GM12878 (cell line): Measurements from ENCODE around the gene UNC13A. TPM values are rescaled to one million over a fixed set of nuclear protein-coding genes. Genes with fewer than 3 reads are reported as not detected.

ENCODE experiments used
- ATAC-seq: fragments of 200-7000 bp; cut with Tn5 transposase; 3 replicates; pipeline ENCODE4 v1.9.1; 2020; ENCODE audit warnings: mild to moderate bottlenecking, moderate library complexity
- BruUV-seq: library from RNA; stranded (reverse); fragments of 400-500 nt; replicated peaks from 2 replicates; lab custom pipeline; 2021; lab: Mats Ljungman, UMichigan
- CTCF ChIA-PET: fragments of 300-600 bp; sonication (Branson Sonifier 250); formaldehyde crosslinking; extraction: SDS; loops from one replicate; lab custom pipeline; 2021; ENCODE audit warnings: inconsistent platforms; lab: Yijun Ruan, JAX
- POLR2A ChIA-PET: fragments of 350-600 bp; formaldehyde crosslinking; extraction: SDS; loops from one replicate; lab custom pipeline; 2021; ENCODE audit warnings: inconsistent platforms; lab: Charles Lee
- RAD21 ChIA-PET: fragments of 300-600 bp; sonication (Branson Sonifier 250); formaldehyde crosslinking; loops from one replicate; lab custom pipeline; 2023; ENCODE audit warnings: antibody characterized with exemption; ENCODE audit not compliant: unreplicated experiment; lab: Charles Lee
- SMC1A ChIA-PET: fragments of 300-600 bp; sonication (Branson Sonifier 250); formaldehyde crosslinking; loops from one replicate; lab custom pipeline; 2023; ENCODE audit not compliant: unreplicated experiment, uncharacterized antibody; lab: Charles Lee
- DNase-seq: peaks from one replicate; pipeline ENCODE4 v3.0.0-alpha.2; 2011; ENCODE audit warnings: low read depth, low spot score
- FAIRE-seq: peaks from 3 replicates; lab custom pipeline; 2011; peaks lifted over from hg19 to GRCh38; lab: Jason Lieb, UNC
- H2AFZ ChIP-seq: 2 replicates; pipeline ENCODE4 v1.6.0; 2011; ENCODE audit warnings: low read depth, low read length, control low read depth; ENCODE audit not compliant: control insufficient read depth
- H3K27ac ChIP-seq: 2 replicates; pipeline ENCODE4 v1.5.1; 2011; ENCODE audit warnings: control low read depth; ENCODE audit not compliant: control insufficient read depth, insufficient read depth
- H3K27me3 ChIP-seq, 2 experiments: replicated peaks in 1 of 2; 2 replicates each; pipeline versions ENCODE4 v1.6.0 to v1.6.1; 2011; ENCODE audit warnings: low read length in 1 of 2; ENCODE audit not compliant: control insufficient read depth in 2 of 2, insufficient read depth in 2 of 2
- H3K36me3 ChIP-seq, 2 experiments: 2 replicates each; pipeline ENCODE4 v1.5.1; 2011; ENCODE audit warnings: low read length in 1 of 2; ENCODE audit not compliant: control insufficient read depth in 2 of 2, insufficient read depth in 2 of 2
- H3K4me1 ChIP-seq: 2 replicates; pipeline ENCODE4 v1.6.1; 2011; ENCODE audit warnings: mild to moderate bottlenecking, low read length, moderate library complexity, mixed read lengths; ENCODE audit not compliant: control insufficient read depth, insufficient read depth
- H3K4me2 ChIP-seq: 2 replicates; pipeline ENCODE4 v1.6.0; 2011; ENCODE audit warnings: control low read depth; ENCODE audit not compliant: control insufficient read depth, insufficient read depth
- H3K4me3 ChIP-seq: fragments of 200-600 bp; sonication (generic); 2 replicates; pipeline ENCODE4 v1.5.1; 2016
- H3K79me2 ChIP-seq: 2 replicates; pipeline ENCODE4 v1.6.0; 2011; ENCODE audit warnings: low read length; ENCODE audit not compliant: control insufficient read depth, insufficient read depth
- H3K9ac ChIP-seq: 2 replicates; pipeline ENCODE4 v1.8.0; 2011; ENCODE audit warnings: low read length, control low read depth, mixed read lengths; ENCODE audit not compliant: control insufficient read depth, insufficient read depth
- H3K9me3 ChIP-seq: replicated peaks from 3 replicates; pipeline ENCODE4 v1.5.1; 2011; ENCODE audit warnings: mild to moderate bottlenecking, low read length; ENCODE audit not compliant: control insufficient read depth, insufficient read depth
- H4K20me1 ChIP-seq: 2 replicates; pipeline ENCODE4 v1.6.0; 2011; ENCODE audit not compliant: control insufficient read depth, insufficient read depth
- DPF2 ChIP-seq: fragments of 450-650 bp; IDR thresholded peaks from 2 replicates; pipeline ENCODE4 v1.6.1; 2017; ENCODE audit warnings: mild to moderate bottlenecking
- NR2C1 ChIP-seq: fragments of 450-650 bp; IDR thresholded peaks from 2 replicates; pipeline ENCODE4 v1.6.1; 2017; ENCODE audit warnings: antibody characterized with exemption, mild to moderate bottlenecking, moderate library complexity
- PML ChIP-seq: IDR thresholded peaks from 2 replicates; pipeline ENCODE4 v1.6.1; 2012; ENCODE audit warnings: low read length, inconsistent platforms
- SIX5 ChIP-seq: IDR thresholded peaks from 2 replicates; pipeline ENCODE4 v1.6.1; 2011; ENCODE audit warnings: mild to moderate bottlenecking, low read depth, low read length, moderate library complexity; ENCODE audit not compliant: severe bottlenecking
- WGBS: methylation state at CpG from one replicate; pipeline ENCODE4 v1.1.6; 2016; ENCODE audit warnings: low lambda C conversion rate; ENCODE audit not compliant: insufficient replicate concordance, insufficient coverage; ENCODE audit errors: missing lambda C conversion rate; 5-methylcytosine and 5-hydroxymethylcytosine counted together
- in situ Hi-C: fragments of 300-500 bp; cut with MboI; formaldehyde crosslinking; loops from 9 replicates; pipeline ENCODE4 v1.14.3; 2018; ENCODE audit warnings: mixed read lengths
- intact Hi-C: fragments of 100-400 bp; cut with micrococcal nuclease; formaldehyde crosslinking; loops from one replicate; pipeline ENCODE4 v1.14.2; 2022; ENCODE audit not compliant: unreplicated experiment
- polyA plus RNA-seq, 11 experiments: library from polyadenylated mRNA; depleted of rRNA in 4 of 11; unstranded in 6 of 11; stranded (reverse) in 5 of 11; fragments of >200 nt; fragmentation: Nextera tagmentation in 4 of 11; fragmentation: Illumina TruSeq in 1 of 11; extraction: Ambion mirVana in 4 of 11; extraction: Trizol in 1 of 11; gene quantifications; 1 replicate in 1 of 11; 2 replicates in 10 of 11; pipeline versions ENCODE4 v1.2.1 to v1.2.3, GENCODE V29; 2011 to 2016; ENCODE audit warnings: inconsistent platforms in 2 of 11, missing spikeins in 2 of 11, low read depth in 1 of 11
- total RNA-seq, 4 experiments: library from RNA; depleted of rRNA in 3 of 4; stranded (reverse); fragments of >200 nt in 3 of 4; fragmentation: Illumina TruSeq in 1 of 4; extraction: Trizol in 1 of 4; gene quantifications; 2 replicates each; pipeline versions ENCODE4 v1.2.1 to v1.2.3, GENCODE V29; 2013 to 2021
- TF ChIP-seq, protein P1 (sequence below): IDR thresholded peaks from 2 replicates; pipeline ENCODE4 v1.6.1; 2011; ENCODE audit warnings: mild to moderate bottlenecking, low read depth, low read length, moderate library complexity; ENCODE audit not compliant: insufficient replicate concordance

Gene UNC13A
- total and polyA plus RNA-seq, 10 of the 15 experiments (the other 5 are each of a cell fraction or from before 2014, with no cell fraction given): under 0.01 to 0.23 (median 0.13) TPM; not detected in 1

DNA sequence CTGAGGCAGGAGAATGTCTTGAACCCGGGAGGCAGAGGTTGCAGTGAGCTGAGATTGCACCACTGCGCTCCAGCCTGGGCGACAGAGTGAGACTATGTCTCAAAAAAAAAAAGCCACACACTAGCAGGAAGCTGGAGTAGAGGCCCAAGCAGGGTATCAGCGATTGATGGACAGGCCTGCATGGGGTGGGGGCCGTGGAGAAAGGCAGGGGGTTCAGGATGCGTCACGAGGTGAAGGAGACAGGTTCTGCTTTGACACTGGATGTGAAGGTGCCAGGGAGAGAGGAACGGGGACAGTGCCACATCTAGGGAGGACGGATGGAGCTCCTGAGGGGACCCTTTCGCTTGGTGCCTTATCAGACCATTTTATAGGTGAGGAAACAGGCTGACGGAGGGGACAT is 125.6 kb downstream of the UNC13A start (continued):
- TF ChIP-seq NR2C1 (no peak), PML (no peak), DPF2 (no peak)

DNA sequence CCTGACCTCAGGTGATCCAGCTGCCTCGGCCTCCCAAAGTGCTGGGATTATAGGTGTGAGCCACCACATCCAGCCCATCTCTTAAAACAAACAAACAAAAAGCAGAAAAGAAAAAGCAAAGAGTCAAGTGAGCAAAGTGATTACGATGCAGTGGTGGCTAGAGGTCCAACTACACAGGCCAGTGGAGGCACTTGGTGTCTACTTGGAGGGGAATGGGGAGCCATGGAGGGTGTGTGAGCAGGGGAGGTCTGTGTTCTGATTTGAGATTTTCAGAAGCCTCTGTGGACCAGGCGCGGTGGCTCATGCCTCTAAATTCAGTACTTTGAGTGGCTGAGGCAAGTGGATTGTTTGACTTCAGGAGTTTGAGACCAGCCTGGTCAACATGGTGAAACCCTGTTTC is 126.1 kb downstream of the UNC13A start:
- no peak for FAIRE-seq
- Histone ChIP-seq H3K4me1 (no peaks in the 10 kb centered on the region), H3K9ac (no peak overlapping the region), H3K4me3 (no peak overlapping the region), H3K27me3 (no peaks in the 10 kb centered on the region)
- POLR2A ChIA-PET: interaction anchor here (0.6 to 0.8 kb wide), 2 partner anchors 10 to 52 kb away, joined by 3 to 5 read pairs; no protein-coding TSS in a partner anchor
- intact Hi-C loops: no loop called here
- in situ Hi-C loops: no loop called here
- TF ChIP-seq, protein P1, sequence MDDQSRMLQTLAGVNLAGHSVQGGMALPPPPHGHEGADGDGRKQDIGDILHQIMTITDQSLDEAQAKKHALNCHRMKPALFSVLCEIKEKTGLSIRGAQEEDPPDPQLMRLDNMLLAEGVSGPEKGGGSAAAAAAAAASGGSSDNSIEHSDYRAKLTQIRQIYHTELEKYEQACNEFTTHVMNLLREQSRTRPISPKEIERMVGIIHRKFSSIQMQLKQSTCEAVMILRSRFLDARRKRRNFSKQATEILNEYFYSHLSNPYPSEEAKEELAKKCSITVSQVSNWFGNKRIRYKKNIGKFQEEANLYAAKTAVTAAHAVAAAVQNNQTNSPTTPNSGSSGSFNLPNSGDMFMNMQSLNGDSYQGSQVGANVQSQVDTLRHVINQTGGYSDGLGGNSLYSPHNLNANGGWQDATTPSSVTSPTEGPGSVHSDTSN: no peak
- TF ChIP-seq SIX5: no peak
- TF ChIP-seq, all 136 proteins: peak for 0
- Histone ChIP-seq H3K36me3 (peaks cover 7 to 8% of the 10 kb centered on the region in 2 experiments; a peak in 3 of 4 replicates), H3K9me3 (no peaks in the 10 kb centered on the region), H3K27ac (no peak overlapping the region), H4K20me1 (no peaks in the 10 kb centered on the region), H2AFZ (no peak overlapping the region), H3K4me2 (no peak overlapping the region), H3K79me2 (peaks cover 2% of the 10 kb centered on the region)
- no peak for ATAC-seq
- WGBS: 100% methylated on average over 4 of the region's 4 CpGs
- no peak for DNase-seq
- ChIA-PET SMC1A (interaction anchor here (1.4 kb wide), 1 partner anchor 9 kb away, joined by 4 read pairs; no protein-coding TSS in a partner anchor), RAD21 (no interaction called here), CTCF (interaction anchor here (1.0 to 2.5 kb wide), 3 partner anchors 12 to 192 kb away, joined by 3 to 13 read pairs (median 5); no protein-coding TSS in a partner anchor)
- no TSS peak for BruUV-seq
